HCT116 (cell line): ENCODE data around the gene MBNL2. TPM values are rescaled to one million over a fixed set of nuclear protein-coding genes. Genes with fewer than 3 reads are reported as not detected.
A peak's percentile ranks its signal among the peaks of the same experiment; 100 is the strongest.

Source experiments
- ATAC-seq: fragments of 200-7000 bp; cut with Tn5 transposase; 2 replicates; pipeline ENCODE4 v1.9.1; 2020; ENCODE audit warnings: mild to moderate bottlenecking, moderate library complexity
- BruUV-seq: library from RNA; stranded (reverse); fragments of 400-500 nt; replicated peaks from 2 replicates; lab custom pipeline; 2021; lab: Mats Ljungman, UMichigan
- CTCF ChIA-PET: fragments of 300-600 bp; sonication (Branson Sonifier 250); formaldehyde crosslinking; loops from one replicate; lab custom pipeline; 2021; ENCODE audit warnings: antibody characterized with exemption; lab: Charles Lee
- POLR2A ChIA-PET: fragments of 300-600, 350-600 bp; sonication (Branson Sonifier 250); formaldehyde crosslinking; loops from one replicate; lab custom pipeline; 2021; ENCODE audit warnings: antibody characterized with exemption; lab: Charles Lee
- RAD21 ChIA-PET, 2 experiments: fragments of 300-600 bp; sonication (Branson Sonifier 250); formaldehyde crosslinking; loops; one replicate each; lab custom pipeline; 2023; ENCODE audit warnings: low total read pairs in 2 of 2; ENCODE audit not compliant: uncharacterized antibody in 2 of 2, unreplicated experiment in 2 of 2, low non-redundant PET in 1 of 2; lab: Charles Lee
- DNase-seq: peaks from one replicate; pipeline ENCODE4 v3.0.0-alpha.2; 2010; ENCODE audit warnings: low read depth, low spot score
- H2AFZ ChIP-seq: fragments of 200-600 bp; shearing (Covaris generic), sonication (generic); 2 replicates; pipeline ENCODE4 v1.6.1; 2017; ENCODE audit warnings: low read depth, mixed run types, mixed read lengths, antibody characterized with exemption, low read length; ENCODE audit not compliant: poor library complexity, severe bottlenecking
- H3K27ac ChIP-seq: 2 replicates; pipeline ENCODE4 v1.5.1; 2012; ENCODE audit warnings: low read depth, low read length
- H3K27me3 ChIP-seq: fragments of 200-600 bp; sonication (generic); 2 replicates; pipeline ENCODE4 v1.6.1; 2016; ENCODE audit warnings: mixed run types, low read length, mixed read lengths; ENCODE audit not compliant: insufficient read depth
- H3K36me3 ChIP-seq, 2 experiments: fragments of 200-500 bp in 1 of 2; fragments of 200-600 bp in 1 of 2; sonication (Bioruptor generic) in 1 of 2; sonication (generic) in 1 of 2; 2 replicates each; pipeline versions ENCODE4 v1.5.1 to v1.6.1; 2014 to 2016; ENCODE audit warnings: low read length in 2 of 2, inconsistent platforms in 1 of 2, mixed read lengths in 1 of 2, mixed run types in 1 of 2; ENCODE audit not compliant: insufficient read depth in 2 of 2, control insufficient read depth in 1 of 2
- H3K4me1 ChIP-seq, 2 experiments: fragments of 200-600 bp in 1 of 2; sonication (generic) in 1 of 2; 2 replicates each; pipeline versions ENCODE4 v1.5.1 to v1.6.1; 2012 to 2017; ENCODE audit warnings: low read length in 2 of 2, inconsistent platforms in 1 of 2, mild to moderate bottlenecking in 1 of 2, mixed read lengths in 1 of 2, mixed run types in 1 of 2, moderate library complexity in 1 of 2; ENCODE audit not compliant: insufficient read depth in 2 of 2, control insufficient read depth in 1 of 2
- H3K4me2 ChIP-seq: fragments of 200-600 bp; sonication (generic); 2 replicates; pipeline ENCODE4 v1.6.1; 2017; ENCODE audit warnings: mixed run types, low read length, mixed read lengths
- H3K4me3 ChIP-seq, 2 experiments: fragments of 200-600 bp in 1 of 2; sonication (generic) in 1 of 2; replicated peaks in 1 of 2; 2 replicates each; pipeline ENCODE4 v1.5.1; 2011 to 2016; ENCODE audit warnings: low read length in 2 of 2, control low read depth in 1 of 2, low read depth in 1 of 2, mild to moderate bottlenecking in 1 of 2, mixed read lengths in 1 of 2, mixed run types in 1 of 2
- H3K79me2 ChIP-seq: fragments of 200-600 bp; sonication (generic); 2 replicates; pipeline ENCODE4 v1.6.1; 2017; ENCODE audit warnings: mild to moderate bottlenecking, mixed run types, low read length, moderate library complexity, mixed read lengths; ENCODE audit not compliant: insufficient read depth
- H3K9ac ChIP-seq: fragments of 200-600 bp; sonication (generic); 2 replicates; pipeline ENCODE4 v1.6.1; 2016; ENCODE audit warnings: low read length, mixed read lengths
- H3K9me2 ChIP-seq: fragments of 200-600 bp; sonication (generic), shearing (Covaris generic); 2 replicates; pipeline ENCODE4 v1.6.1; 2017; ENCODE audit warnings: mixed run types, mild to moderate bottlenecking, moderate library complexity; ENCODE audit not compliant: insufficient read depth
- H3K9me3 ChIP-seq, 2 experiments: fragments of 200-500 bp in 1 of 2; fragments of 200-600 bp in 1 of 2; sonication (Bioruptor generic) in 1 of 2; sonication (generic) in 1 of 2; 2 replicates each; pipeline ENCODE4 v1.6.1; 2014 to 2017; ENCODE audit warnings: low read length in 2 of 2, mixed read lengths in 2 of 2, inconsistent platforms in 1 of 2, low read depth in 1 of 2, mild to moderate bottlenecking in 1 of 2, mixed run types in 1 of 2, moderate library complexity in 1 of 2; ENCODE audit not compliant: control insufficient read depth in 1 of 2, insufficient read depth in 1 of 2
- H4K20me1 ChIP-seq: fragments of 200-600 bp; sonication (generic), shearing (Covaris generic); 2 replicates; pipeline ENCODE4 v1.6.1; 2017; ENCODE audit warnings: mixed run types, mild to moderate bottlenecking, moderate library complexity; ENCODE audit not compliant: insufficient read depth
- ATF3 ChIP-seq: IDR thresholded peaks from 2 replicates; pipeline ENCODE4 v1.6.1; 2012
- CBX3 ChIP-seq: IDR thresholded peaks from 2 replicates; pipeline ENCODE4 v1.6.1; 2012; ENCODE audit warnings: low read depth
- EGR1 ChIP-seq: IDR thresholded peaks from 2 replicates; pipeline ENCODE4 v1.6.1; 2012; ENCODE audit warnings: low read depth
- EZH2phosphoT487 ChIP-seq: fragments of 200-600 bp; IDR thresholded peaks from 2 replicates; pipeline ENCODE4 v1.6.1; 2018; ENCODE audit warnings: antibody characterized with exemption, borderline replicate concordance
- FOSL1 ChIP-seq: IDR thresholded peaks from 2 replicates; pipeline ENCODE4 v1.6.1; 2012; ENCODE audit warnings: low read depth
- JUND ChIP-seq: IDR thresholded peaks from 2 replicates; pipeline ENCODE4 v1.6.1; 2012
- POLR2A ChIP-seq: IDR thresholded peaks from 2 replicates; pipeline ENCODE4 v1.7.0; 2011; ENCODE audit warnings: borderline replicate concordance; ENCODE audit not compliant: insufficient read depth, insufficient read length; ENCODE audit errors: extremely low read depth
- POLR2AphosphoS5 ChIP-seq: IDR thresholded peaks from 2 replicates; pipeline ENCODE4 v1.6.1; 2011; ENCODE audit warnings: mild to moderate bottlenecking, low read depth, low read length, moderate library complexity
- RAD21 ChIP-seq: IDR thresholded peaks from 2 replicates; pipeline ENCODE4 v1.6.1; 2012; ENCODE audit warnings: low read depth, mild to moderate bottlenecking
- SP1 ChIP-seq: IDR thresholded peaks from 2 replicates; pipeline ENCODE4 v1.6.1; 2012; ENCODE audit warnings: low read depth
- SRF ChIP-seq: IDR thresholded peaks from 2 replicates; pipeline ENCODE4 v1.6.1; 2012; ENCODE audit warnings: low read depth
- ZBTB33 ChIP-seq: IDR thresholded peaks from 2 replicates; pipeline ENCODE4 v1.6.1; 2011; ENCODE audit warnings: mild to moderate bottlenecking, low read length, moderate library complexity; ENCODE audit not compliant: insufficient replicate concordance; ENCODE audit errors: extremely low read depth
- ZFX ChIP-seq: fragments of 450-650 bp; IDR thresholded peaks from 2 replicates; pipeline ENCODE4 v1.6.1; 2017
- ZNF274 ChIP-seq: fragments of 200-500 bp; sonication (Bioruptor generic); IDR thresholded peaks from 2 replicates; pipeline ENCODE4 v1.6.1; 2014; ENCODE audit warnings: mild to moderate bottlenecking, low read depth, low read length, inconsistent platforms
- intact Hi-C: fragments of 100-400 bp; cut with micrococcal nuclease; formaldehyde crosslinking; loops from 2 replicates; pipeline ENCODE4 v1.10.0; 2022
- total RNA-seq: library from RNA; stranded (reverse); gene quantifications from one replicate; pipeline ENCODE4 v1.2.1, GENCODE V29; 2021; ENCODE audit not compliant: unreplicated experiment
- TF ChIP-seq, protein P1 (sequence below): IDR thresholded peaks from 2 replicates; pipeline ENCODE4 v1.6.1; 2012; ENCODE audit warnings: low read depth
- TF ChIP-seq, protein P2 (sequence below): IDR thresholded peaks from 2 replicates; pipeline ENCODE4 v1.6.1; 2012
- TF ChIP-seq, protein P3 (sequence below), 3 experiments: fragments of 200-600 bp in 1 of 3; sonication (generic) in 1 of 3; IDR thresholded peaks in 2 of 3; conservative IDR thresholded peaks in 1 of 3; 2 replicates each; pipeline ENCODE4 v1.5.1; 2012 to 2017; ENCODE audit warnings: low read depth in 2 of 3, low read length in 2 of 3, antibody characterized with exemption in 1 of 3, borderline replicate concordance in 1 of 3, control low read depth in 1 of 3, mild to moderate bottlenecking in 1 of 3, mixed read lengths in 1 of 3, mixed run types in 1 of 3, moderate library complexity in 1 of 3; ENCODE audit not compliant: insufficient read depth in 1 of 3

MBNL2 gene
- total RNA-seq, 1 experiment from 2014 or later: 73.9 TPM

DNA sequence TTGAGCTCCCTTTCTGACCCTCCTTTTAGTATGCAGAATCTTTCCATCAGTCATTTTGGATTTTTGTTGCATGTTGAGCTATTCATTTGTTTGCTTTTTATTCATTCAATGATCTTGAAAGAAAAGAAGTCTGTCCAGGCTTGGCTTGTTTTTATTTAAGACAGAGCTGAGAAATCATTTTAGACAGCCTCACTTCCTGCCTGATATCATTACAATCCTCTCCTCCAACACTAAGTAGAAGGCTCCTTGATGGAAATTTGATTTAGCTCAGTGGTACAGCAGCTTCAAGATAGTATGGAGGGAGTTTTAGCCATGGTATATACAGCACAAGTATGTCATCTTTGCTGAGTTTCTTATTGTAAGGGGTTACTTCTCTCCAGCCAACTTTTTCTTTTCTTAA, 28.4 kb downstream of the MBNL2 start:
- H3K4me2 ChIP-seq: no peak overlapping the region
- intact Hi-C loops: no loop called here
- H3K9me3 ChIP-seq: no peaks in the 10 kb centered on the region
- no TSS peak for BruUV-seq
- peak overlapping the region; percentile 57 for H3K27ac ChIP-seq
- DNase-seq (no peak), ATAC-seq (no peak)
- ChIA-PET RAD21 (no interaction called here), POLR2A (interaction anchor here (1.0 to 2.3 kb wide), 5 partner anchors 9 to 108 kb away, joined by 3 to 11 read pairs (median 4); partner anchors contain the start of gene MBNL2), CTCF (no interaction called here)
- H3K4me1 ChIP-seq: peaks cover 63 to 75% of the 10 kb centered on the region in 2 experiments
- no peaks in the 10 kb centered on the region for H4K20me1 ChIP-seq
- H3K9ac ChIP-seq: no peak overlapping the region
- H3K27me3 ChIP-seq: no peaks in the 10 kb centered on the region
- no peak overlapping the region for H3K4me3 ChIP-seq
- H3K36me3 ChIP-seq: no peaks in the 10 kb centered on the region
- H3K79me2 ChIP-seq: peaks cover 77% of the 10 kb centered on the region
- no peaks in the 10 kb centered on the region for H3K9me2 ChIP-seq
- no peak overlapping the region for H2AFZ ChIP-seq
- TF ChIP-seq JUND (no peak), ZFX (no peak), EGR1 (no peak), SP1 (no peak), CBX3 (no peak), POLR2A (no peak), FOSL1 (no peak), ZBTB33 (no peak), ZNF274 (no peak), SRF (no peak), RAD21 (no peak), ATF3 (no peak), POLR2AphosphoS5 (no peak), EZH2phosphoT487 (no peak)
- TF ChIP-seq, protein P1, sequence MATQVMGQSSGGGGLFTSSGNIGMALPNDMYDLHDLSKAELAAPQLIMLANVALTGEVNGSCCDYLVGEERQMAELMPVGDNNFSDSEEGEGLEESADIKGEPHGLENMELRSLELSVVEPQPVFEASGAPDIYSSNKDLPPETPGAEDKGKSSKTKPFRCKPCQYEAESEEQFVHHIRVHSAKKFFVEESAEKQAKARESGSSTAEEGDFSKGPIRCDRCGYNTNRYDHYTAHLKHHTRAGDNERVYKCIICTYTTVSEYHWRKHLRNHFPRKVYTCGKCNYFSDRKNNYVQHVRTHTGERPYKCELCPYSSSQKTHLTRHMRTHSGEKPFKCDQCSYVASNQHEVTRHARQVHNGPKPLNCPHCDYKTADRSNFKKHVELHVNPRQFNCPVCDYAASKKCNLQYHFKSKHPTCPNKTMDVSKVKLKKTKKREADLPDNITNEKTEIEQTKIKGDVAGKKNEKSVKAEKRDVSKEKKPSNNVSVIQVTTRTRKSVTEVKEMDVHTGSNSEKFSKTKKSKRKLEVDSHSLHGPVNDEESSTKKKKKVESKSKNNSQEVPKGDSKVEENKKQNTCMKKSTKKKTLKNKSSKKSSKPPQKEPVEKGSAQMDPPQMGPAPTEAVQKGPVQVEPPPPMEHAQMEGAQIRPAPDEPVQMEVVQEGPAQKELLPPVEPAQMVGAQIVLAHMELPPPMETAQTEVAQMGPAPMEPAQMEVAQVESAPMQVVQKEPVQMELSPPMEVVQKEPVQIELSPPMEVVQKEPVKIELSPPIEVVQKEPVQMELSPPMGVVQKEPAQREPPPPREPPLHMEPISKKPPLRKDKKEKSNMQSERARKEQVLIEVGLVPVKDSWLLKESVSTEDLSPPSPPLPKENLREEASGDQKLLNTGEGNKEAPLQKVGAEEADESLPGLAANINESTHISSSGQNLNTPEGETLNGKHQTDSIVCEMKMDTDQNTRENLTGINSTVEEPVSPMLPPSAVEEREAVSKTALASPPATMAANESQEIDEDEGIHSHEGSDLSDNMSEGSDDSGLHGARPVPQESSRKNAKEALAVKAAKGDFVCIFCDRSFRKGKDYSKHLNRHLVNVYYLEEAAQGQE: no peak
- TF ChIP-seq, protein P2, sequence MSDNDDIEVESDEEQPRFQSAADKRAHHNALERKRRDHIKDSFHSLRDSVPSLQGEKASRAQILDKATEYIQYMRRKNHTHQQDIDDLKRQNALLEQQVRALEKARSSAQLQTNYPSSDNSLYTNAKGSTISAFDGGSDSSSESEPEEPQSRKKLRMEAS: no peak
- TF ChIP-seq, protein P3, sequence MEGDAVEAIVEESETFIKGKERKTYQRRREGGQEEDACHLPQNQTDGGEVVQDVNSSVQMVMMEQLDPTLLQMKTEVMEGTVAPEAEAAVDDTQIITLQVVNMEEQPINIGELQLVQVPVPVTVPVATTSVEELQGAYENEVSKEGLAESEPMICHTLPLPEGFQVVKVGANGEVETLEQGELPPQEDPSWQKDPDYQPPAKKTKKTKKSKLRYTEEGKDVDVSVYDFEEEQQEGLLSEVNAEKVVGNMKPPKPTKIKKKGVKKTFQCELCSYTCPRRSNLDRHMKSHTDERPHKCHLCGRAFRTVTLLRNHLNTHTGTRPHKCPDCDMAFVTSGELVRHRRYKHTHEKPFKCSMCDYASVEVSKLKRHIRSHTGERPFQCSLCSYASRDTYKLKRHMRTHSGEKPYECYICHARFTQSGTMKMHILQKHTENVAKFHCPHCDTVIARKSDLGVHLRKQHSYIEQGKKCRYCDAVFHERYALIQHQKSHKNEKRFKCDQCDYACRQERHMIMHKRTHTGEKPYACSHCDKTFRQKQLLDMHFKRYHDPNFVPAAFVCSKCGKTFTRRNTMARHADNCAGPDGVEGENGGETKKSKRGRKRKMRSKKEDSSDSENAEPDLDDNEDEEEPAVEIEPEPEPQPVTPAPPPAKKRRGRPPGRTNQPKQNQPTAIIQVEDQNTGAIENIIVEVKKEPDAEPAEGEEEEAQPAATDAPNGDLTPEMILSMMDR (IDR thresholded peaks at IDR 0.05 in 2 of 3, conservative IDR thresholded peaks at IDR 0.05 in 1 of 3; ENCODE audit: borderline replicate concordance in 1 of 3, insufficient read depth in 1 of 3, low read depth in 2 of 3, low read length in 2 of 3): no peak
